HG03280 (cell line): ENCODE measurements around the gene IFNL3.

Experiments used
- ATAC-seq: cut with Tn5 transposase; IDR thresholded peaks from one replicate; pipeline ENCODE4 v1.9.1; 2021; ENCODE audit warnings: mild to moderate bottlenecking, moderate library complexity; ENCODE audit not compliant: unreplicated experiment

Gene IFNL3

DNA sequence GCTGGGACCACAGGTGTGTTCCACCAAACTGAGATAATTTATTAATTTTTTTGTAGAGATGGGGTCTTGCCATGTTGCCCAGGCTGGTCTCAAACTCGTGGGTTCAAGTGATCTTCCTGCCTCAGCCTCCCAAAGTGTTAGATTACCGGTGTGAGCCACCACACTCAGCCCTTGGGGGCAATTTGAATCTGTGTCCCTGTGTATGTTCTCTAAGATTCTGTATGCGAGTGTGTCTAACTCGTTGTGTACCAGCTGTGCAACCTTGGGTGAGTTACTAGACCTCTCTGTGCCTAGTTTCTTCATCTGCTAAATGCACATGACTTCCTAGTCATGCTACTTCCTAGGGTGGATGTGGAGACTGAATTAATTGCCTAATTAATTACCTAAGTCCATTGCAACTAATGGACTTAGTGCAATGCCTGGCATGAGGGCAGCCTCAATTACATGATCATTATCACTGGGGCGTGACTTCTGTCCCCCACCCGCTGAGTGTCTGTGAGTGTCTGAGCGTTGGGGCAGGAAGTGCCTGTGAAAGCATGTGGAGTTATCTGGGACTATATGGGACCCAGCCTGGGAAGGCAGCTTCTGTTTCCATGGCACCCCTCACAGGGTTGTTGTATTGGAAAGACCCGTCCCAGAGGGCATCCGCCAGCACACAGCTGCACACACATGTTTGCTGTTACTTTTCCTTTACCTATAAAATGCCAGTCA, 49.8 kb downstream of the IFNL3 start:
- no peak for ATAC-seq

DNA sequence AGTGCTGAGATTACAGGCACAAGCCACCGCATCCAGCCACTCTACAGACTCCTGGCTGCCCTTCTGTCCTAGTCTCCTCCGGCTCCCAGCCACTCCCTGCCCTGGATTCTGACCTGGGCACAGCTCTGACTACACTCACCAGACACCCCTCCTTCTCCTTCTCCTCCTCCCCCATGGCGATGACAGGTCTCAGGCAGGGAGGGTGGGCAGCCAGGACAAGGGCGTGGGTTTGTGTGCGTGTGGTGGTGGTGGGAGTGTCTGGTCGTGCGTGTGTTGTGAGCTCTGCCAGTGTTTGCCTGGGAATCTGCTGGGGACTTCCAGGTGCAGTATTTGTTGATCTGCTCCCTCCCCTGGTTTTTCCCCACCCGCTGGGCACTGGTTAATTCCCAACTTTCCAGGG, 51.0 kb downstream of the IFNL3 start:
- no peak for ATAC-seq
